Smooth muscle cell (in vitro differentiated cells): Measurements from ENCODE around the gene SMLR1. TPM values are rescaled to one million over a fixed set of nuclear protein-coding genes. Genes with fewer than 3 reads are reported as not detected.

Experiments used
- DNase-seq: peaks from one replicate; lab custom pipeline; 2025; ENCODE audit not compliant: unreplicated experiment; lab: John Stamatoyannopoulos, UW
- H2AFZ ChIP-seq: fragments of 200-600 bp; sonication (generic); 2 replicates; pipeline ENCODE4 v1.6.0; 2016; ENCODE audit warnings: antibody characterized with exemption, low read depth, mild to moderate bottlenecking
- H3F3A ChIP-seq: fragments of 200-600 bp; sonication (generic); 2 replicates; pipeline ENCODE4 v1.6.0; 2017; ENCODE audit warnings: antibody characterized with exemption, low read depth
- H3K27ac ChIP-seq: fragments of 200-600 bp; sonication (generic); 2 replicates; pipeline ENCODE4 v1.5.1; 2016; ENCODE audit warnings: low read depth, mild to moderate bottlenecking
- H3K27me3 ChIP-seq: fragments of 200-600 bp; sonication (generic); 2 replicates; pipeline ENCODE4 v1.6.1; 2016; ENCODE audit warnings: low read depth, mild to moderate bottlenecking
- H3K36me3 ChIP-seq: fragments of 200-600 bp; sonication (generic); 2 replicates; pipeline ENCODE4 v1.5.1; 2016; ENCODE audit warnings: low read depth
- H3K4me1 ChIP-seq: fragments of 200-600 bp; sonication (generic); 2 replicates; pipeline ENCODE4 v1.5.1; 2016; ENCODE audit warnings: low read depth
- H3K4me2 ChIP-seq: fragments of 200-600 bp; sonication (generic); 2 replicates; pipeline ENCODE4 v1.6.0; 2016; ENCODE audit warnings: mild to moderate bottlenecking
- H3K4me3 ChIP-seq: fragments of 200-600 bp; sonication (generic); 2 replicates; pipeline ENCODE4 v1.5.1; 2016; ENCODE audit warnings: mild to moderate bottlenecking
- H3K79me2 ChIP-seq: fragments of 200-600 bp; sonication (generic); 2 replicates; pipeline ENCODE4 v1.6.0; 2016; ENCODE audit warnings: low read depth, mild to moderate bottlenecking
- H3K9ac ChIP-seq: fragments of 200-600 bp; sonication (generic); 2 replicates; pipeline ENCODE4 v1.6.0; 2016; ENCODE audit warnings: low read depth
- H3K9me3 ChIP-seq: fragments of 200-600 bp; sonication (generic); replicated peaks from 2 replicates; pipeline ENCODE4 v1.5.1; 2016; ENCODE audit warnings: low read depth
- H4K20me1 ChIP-seq: fragments of 200-600 bp; sonication (generic); 2 replicates; pipeline ENCODE4 v1.6.0; 2016; ENCODE audit warnings: low read depth
- CTCF ChIP-seq: fragments of 200-600 bp; sonication (generic); IDR thresholded peaks from 2 replicates; pipeline ENCODE4 v1.5.1; 2017; ENCODE audit warnings: borderline replicate concordance, mild to moderate bottlenecking, antibody characterized with exemption; ENCODE audit not compliant: insufficient read depth, poor library complexity, severe bottlenecking
- WGBS: methylation state at CpG from one replicate; pipeline ENCODE4 v1.1.7; 2016; ENCODE audit warnings: low lambda C conversion rate; 5-methylcytosine and 5-hydroxymethylcytosine counted together
- polyA plus RNA-seq: library from polyadenylated mRNA; unstranded; fragments of >200 nt; fragmentation: Nextera tagmentation; extraction: Ambion mirVana; gene quantifications from 2 replicates; pipeline ENCODE4 v1.2.1, GENCODE V29; 2016
- total RNA-seq: library from RNA; depleted of rRNA; stranded (reverse); fragments of >200 nt; gene quantifications from 2 replicates; pipeline ENCODE4 v1.2.3, GENCODE V29; 2014

The SMLR1 gene
- total and polyA plus RNA-seq, 2 experiments from 2014 or later = not detected

GRCh38 chr6:130848945-130849344, 21.7 kb downstream of the SMLR1 start:
- H2AFZ ChIP-seq = no peak overlapping the region
- no peak overlapping the region for H3K27ac ChIP-seq
- no peaks in the 10 kb centered on the region for H3K27me3 ChIP-seq
- no peak overlapping the region for H3K4me2 ChIP-seq
- H3K9me3 ChIP-seq = no peaks in the 10 kb centered on the region
- H3K36me3 ChIP-seq = no peaks in the 10 kb centered on the region
- H4K20me1 ChIP-seq = no peaks in the 10 kb centered on the region
- no peaks in the 10 kb centered on the region for H3F3A ChIP-seq
- DNase-seq = no peak
- 88% methylated on average over 2 of the region's 2 CpGs for WGBS
- H3K4me1 ChIP-seq = peaks cover 4% of the 10 kb centered on the region
- H3K9ac ChIP-seq = no peak overlapping the region
- no peak overlapping the region for H3K4me3 ChIP-seq
- no peak for TF ChIP-seq CTCF
- no peaks in the 10 kb centered on the region for H3K79me2 ChIP-seq

- Histone ChIP-seq H3K4me3 (no peak overlapping the region), H3K27ac (no peak overlapping the region), H3F3A (no peaks in the 10 kb centered on the region), H3K4me1 (peaks cover 7% of the 10 kb centered on the region), H3K79me2 (no peaks in the 10 kb centered on the region), H3K27me3 (no peaks in the 10 kb centered on the region), H3K9ac (no peak overlapping the region), H3K36me3 (no peaks in the 10 kb centered on the region), H3K4me2 (no peak overlapping the region), H3K9me3 (no peaks in the 10 kb centered on the region), H2AFZ (no peak overlapping the region), H4K20me1 (no peaks in the 10 kb centered on the region)
- no peak for DNase-seq
- no peak for TF ChIP-seq CTCF
- WGBS = 90% methylated on average over 1 of the region's 1 CpG
Measured at GRCh38 chr6:130849594-130849993, 22.4 kb downstream of the SMLR1 start.

- no peaks in the 10 kb centered on the region for H3K27me3 ChIP-seq
- no peak for TF ChIP-seq CTCF
- H3K4me3 ChIP-seq = no peak overlapping the region
- no peak overlapping the region for H2AFZ ChIP-seq
- no peaks in the 10 kb centered on the region for H3K79me2 ChIP-seq
- no peak overlapping the region for H3K27ac ChIP-seq
- no peak for DNase-seq
- H3F3A ChIP-seq = no peaks in the 10 kb centered on the region
- H3K9ac ChIP-seq = no peak overlapping the region
- no peak overlapping the region for H3K4me2 ChIP-seq
- H4K20me1 ChIP-seq = no peaks in the 10 kb centered on the region
- 96% methylated on average over 1 of the region's 1 CpG for WGBS
- H3K9me3 ChIP-seq = no peaks in the 10 kb centered on the region
- H3K4me1 ChIP-seq = peaks cover 7% of the 10 kb centered on the region
- H3K36me3 ChIP-seq = no peaks in the 10 kb centered on the region
Measured at GRCh38 chr6:130851026-130851425, 23.8 kb downstream of the SMLR1 start.

GRCh38 chr6:130852844-130853554, 25.8 kb downstream of the SMLR1 start:
- no peaks in the 10 kb centered on the region for H3K27me3 ChIP-seq
- H3K9ac ChIP-seq = no peak overlapping the region
- H3K4me2 ChIP-seq = no peak overlapping the region
- TF ChIP-seq CTCF = no peak
- H3K4me1 ChIP-seq = peaks cover 7% of the 10 kb centered on the region
- H3K9me3 ChIP-seq = no peaks in the 10 kb centered on the region
- H3K36me3 ChIP-seq = no peaks in the 10 kb centered on the region
- H3K27ac ChIP-seq = no peak overlapping the region
- no peaks in the 10 kb centered on the region for H3F3A ChIP-seq
- no peaks in the 10 kb centered on the region for H4K20me1 ChIP-seq
- no peaks in the 10 kb centered on the region for H3K79me2 ChIP-seq
- H2AFZ ChIP-seq = no peak overlapping the region
- DNase-seq = no peak
- H3K4me3 ChIP-seq = no peak overlapping the region
- 82% methylated on average over 7 of the region's 7 CpGs for WGBS
